Activated CD8-positive, alpha-beta memory T cell treated with anti-CD3 and anti-CD28 coated beads for 1 hour (primary cell): ENCODE results near the gene UNG.
A peak's percentile ranks its signal among the peaks of the same experiment; 100 is the strongest.
"Not testable (repeated sequence)": the region's sequence is repeated elsewhere in the genome, so short reads cannot be mapped to it uniquely, and the experiment has no call there.

Experiments used
- DNase-seq, 2 donors: peaks; one replicate each; pipeline ENCODE4 v3.0.0-alpha.2; 2020; ENCODE audit warnings: low read depth in 1 of 2; ENCODE audit errors: extremely low read depth in 1 of 2

Gene UNG

DNA sequence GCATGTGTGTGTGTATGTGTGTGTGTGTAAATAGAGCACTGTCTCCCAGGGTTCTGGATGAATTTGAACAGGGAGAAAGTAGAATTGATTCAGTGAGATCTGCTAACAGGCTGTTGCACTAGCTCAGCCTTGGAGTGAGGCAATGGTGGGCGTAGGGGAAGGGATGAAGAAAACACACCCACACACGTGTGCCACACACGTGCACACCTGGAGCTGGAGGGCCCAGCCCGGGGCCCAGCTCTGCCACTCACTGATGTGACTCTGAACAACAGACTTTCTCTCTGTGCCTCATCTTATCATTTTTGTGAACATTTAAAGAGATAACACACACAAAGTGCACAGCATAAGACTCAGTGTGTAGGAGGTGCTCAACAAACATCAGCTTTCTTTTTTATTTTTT is 23.2 kb downstream of the UNG start:
- no peak for DNase-seq

DNA sequence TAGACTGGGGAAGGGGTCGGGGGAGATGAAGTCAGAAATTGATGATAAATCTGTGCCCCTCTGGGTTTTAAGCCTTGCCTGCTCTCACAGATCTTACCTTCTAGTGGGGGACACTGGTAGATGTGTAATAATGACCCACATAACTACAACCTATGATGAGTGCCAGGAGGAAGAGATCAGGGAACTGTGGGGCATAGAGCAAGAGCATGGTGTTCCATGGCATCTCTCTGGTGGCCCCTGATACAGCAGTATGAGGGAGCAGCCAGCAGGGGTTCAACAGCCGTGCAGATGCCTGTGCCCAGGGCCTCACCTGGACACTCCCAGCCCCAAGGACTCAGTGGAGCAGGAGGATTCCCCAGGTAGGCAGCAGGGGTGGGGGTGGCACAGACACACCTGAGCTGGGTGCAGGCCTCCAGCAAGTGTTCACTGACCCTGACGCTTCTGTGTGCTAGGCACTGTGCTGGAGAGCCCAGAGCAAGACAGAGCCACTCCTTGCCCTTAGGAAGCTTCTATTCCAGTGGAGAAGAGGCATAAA is 24.0 kb downstream of the UNG start:
- DNase-seq: no peak

DNA sequence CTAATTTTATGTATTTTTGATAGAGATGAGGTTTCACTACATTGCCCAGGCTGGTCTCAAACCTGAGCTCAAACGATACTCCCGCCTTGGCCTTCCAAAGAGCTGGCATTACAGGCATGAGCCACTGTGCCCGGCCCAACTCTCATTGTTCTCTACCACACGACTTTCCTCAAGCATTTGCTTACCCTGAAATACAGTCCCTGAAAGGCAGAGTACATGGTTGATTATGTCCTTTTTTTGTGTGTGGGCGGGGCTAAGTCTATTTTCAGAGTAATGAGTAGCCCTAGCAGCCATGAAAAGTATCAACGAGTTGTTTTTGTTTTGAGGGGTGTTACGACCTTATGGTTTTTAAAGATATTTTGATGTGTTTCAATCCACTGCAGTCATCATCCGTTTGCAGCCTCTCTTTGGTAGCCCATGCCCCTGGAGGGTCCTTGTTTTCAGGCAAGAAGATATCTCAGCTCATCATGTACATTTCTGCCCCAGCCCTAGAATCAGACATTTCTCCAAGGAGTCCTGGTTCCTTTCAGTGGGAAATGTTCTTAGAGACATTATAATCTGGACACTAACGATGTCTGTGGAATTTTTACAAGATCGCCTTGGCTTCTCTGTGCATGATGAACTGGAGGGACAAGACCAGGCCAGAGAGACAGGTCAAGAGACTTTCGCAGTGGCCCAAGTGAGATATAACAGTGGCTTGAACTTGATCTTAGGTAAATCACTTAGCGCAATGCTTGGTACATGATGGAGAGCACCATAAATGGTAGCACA is 27.7 kb downstream of the UNG start:
- no peak for DNase-seq

DNA sequence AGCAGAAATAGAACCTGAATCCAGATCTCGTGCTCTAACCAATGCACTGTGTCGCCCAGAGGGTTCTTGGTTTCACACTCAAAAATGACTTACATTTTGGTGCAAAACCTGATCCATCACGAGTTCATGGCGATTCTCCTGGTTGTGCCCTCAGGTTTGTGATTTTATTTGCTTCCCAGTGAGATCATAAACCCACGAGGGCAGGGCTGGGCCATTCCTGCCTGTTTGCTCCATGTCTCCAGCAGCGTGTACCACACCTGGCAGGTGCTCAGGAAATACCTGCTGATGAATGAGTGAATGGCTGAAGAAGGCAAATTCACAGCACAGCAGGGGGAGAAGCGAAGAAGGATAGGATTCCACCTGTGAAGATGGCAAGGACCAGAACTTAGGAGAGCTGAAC is 28.4 kb downstream of the UNG start:
- no peak for DNase-seq

DNA sequence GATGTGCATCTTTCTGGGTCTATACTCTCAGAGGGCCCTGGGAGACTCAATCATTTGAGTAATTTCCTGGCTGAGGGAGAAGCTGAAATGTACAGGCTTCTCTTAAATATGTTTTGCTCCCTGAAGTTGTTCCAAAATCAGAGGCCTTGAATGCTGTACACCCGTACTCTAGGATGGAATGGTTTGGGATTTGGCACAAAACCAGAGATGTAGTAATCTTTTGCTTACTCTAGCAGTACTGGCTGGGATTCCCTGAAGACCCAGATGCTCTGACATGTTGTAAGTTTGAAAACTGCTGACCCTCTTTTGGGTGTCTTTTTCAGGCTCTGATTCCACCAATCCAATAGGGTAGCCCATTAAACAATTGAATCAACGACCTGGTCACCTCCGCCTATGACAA is 29.4 kb downstream of the UNG start:
- no peak for DNase-seq

DNA sequence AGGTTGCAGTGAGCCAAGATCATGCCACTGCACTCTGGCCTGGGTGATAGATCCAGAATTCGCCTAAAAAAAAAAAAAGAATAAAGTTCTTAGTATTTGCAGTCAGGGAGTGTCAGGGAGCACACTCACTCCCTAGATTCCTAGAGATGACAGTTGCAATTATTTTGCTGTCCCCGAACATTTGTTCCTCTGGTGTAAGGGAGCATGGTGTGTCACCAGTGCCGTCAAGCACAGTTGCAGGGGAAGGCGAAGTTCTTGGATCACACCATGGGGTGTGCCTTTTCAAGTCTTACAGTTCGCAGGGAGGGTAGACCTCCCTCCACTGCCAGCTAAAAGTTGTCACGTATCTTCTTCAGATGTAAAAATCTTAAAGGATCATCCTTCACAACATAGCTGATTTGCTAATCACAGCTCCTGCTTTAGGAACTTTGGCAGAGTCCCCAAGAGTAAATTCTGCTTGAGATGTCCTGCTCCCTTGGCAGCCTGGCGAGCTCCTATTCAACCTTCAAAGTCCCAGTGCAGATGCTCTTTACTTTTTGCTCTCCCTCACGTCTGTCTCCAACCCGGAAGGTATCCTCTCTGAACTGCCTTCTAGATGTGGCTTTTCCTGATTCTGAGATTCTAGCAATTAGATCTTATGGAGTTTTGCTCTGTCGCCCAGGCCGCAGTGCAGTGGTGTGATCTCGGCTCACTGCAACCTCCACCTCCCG is 30.3 kb downstream of the UNG start:
- no peak for DNase-seq

DNA sequence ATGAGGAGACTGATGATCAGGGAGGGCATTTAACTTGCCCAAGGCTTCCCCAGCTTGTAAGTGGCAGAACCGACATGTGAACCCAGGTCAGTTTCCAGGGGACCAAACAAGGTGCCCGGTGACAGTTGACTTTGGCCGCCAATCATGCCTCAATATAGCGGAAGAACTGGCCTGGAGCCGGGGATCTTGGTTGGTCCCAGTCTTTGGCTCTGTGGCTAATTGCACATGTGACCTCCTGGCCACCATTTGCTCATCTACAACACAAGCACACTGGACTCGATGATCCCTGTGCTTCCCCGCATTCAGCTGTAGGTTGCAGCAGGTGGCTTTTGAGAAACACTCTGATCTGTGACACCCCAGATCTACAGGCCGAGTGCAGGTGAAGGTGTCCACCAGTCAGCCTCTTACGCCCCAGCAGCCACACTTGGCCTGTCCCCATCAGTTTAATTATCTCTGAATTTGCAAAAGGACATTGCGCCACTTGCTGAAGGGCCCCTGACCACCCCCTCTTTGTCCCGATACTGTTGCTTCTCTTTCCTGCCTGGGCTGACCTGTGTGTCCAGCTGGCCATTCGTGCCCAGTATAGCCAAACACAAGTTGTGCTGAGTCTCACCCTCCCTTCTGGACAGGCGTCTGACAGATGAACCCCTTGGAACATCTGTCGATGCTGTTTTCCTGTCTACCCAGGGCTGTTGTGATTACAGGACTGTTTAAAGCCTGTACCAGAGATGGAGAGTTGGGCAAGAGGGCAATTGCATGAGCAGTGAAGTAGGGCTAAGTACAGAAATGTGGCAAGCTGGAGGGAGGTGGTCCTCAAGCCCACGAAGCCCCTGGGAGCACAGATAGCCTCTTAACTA is 33.1 kb downstream of the UNG start:
- no peak for DNase-seq

DNA sequence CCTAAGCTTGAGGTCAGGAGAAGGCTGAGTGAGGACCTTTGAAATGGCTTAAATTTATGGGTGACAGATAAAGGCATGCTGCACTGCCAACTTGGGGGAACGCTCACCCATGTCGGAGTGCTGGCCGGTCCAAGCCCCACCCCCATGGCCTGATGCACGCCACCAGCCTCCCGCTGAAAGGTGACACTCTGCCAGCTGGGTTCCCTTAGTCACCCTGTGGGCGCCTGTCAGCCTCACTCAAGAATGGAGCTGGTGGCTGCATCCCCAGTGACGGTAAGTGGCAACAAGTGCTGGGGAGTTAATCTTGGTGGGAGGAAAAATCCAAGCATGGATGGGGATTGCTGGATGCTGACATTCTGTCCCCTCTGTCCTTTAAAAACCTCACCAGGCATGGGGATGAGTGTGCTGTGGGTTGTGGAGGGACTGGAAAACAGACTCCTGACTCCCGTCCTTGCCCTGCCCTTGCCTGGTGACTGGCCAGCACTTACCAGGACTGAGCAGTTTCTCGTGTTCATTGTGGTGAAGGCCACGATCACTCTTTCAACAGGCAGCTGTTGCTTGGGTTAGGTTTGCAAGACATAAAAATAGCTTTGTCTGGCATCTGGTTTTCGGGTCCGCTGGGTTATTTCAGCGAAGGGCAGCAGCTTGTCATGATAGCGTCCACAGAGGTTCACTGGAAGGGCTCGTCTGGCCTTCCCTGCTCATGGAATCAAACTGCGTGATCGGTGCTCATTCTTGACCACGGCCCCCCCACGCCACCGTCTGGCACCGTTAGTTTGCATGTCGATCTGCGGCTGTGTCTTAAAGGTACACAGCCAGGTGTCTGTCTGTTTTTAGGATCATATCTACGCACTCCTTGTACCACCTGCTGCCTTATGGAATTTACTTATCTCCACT is 34.0 kb downstream of the UNG start:
- no peak for DNase-seq

DNA sequence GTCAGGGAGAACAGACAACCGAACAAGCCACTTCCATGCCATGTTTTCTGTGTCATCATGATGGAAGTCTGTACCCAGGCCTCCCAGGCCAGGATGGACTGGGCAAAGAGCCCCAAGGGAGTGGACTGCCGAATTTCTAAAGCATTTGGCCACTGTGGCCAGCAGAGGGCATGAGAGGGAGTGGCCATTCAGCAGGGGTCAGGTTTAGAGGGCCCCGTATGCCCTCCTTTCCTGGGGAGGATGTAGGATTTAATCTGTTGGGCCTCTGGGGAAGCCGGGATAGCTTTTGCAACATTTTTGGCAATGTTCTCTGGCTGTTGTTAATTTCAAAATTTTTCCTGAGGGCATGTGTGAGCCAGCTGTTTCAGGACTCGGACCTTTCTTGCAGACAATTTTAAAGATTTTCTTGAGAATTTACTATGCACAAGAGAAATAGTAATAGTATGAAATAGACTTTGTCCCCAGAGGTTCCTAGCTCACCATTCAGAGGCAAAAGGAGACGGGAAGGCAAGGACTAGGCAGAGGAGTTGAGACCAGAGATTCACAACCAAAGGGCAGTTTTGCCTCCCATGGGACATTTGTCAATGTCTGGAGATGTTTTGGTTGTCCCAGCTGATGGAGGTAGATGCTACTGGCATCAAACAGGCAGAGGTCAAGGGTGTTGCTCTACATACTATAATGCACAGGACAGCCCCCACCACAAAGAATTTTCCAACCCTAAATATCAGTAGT is 37.0 kb downstream of the UNG start:
- no peak for DNase-seq

DNA sequence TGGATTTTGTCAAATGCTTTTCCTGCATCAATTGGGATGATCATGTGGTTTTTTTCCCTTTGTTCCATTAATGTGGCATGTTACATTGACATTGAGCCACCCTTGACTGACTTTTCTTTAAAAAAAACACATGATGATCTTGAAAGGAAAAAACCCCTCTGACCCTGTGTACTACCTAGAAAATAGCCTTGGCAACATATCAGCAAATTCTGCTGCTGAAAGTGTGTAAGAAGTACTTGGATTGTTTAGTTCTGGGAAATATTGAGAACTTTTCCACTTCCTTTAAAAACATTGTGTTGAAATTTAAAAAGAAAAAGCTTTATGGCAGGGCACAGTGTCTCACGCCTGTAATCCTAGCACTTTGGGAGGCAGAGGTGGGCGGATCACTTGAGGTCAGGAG is 39.7 kb downstream of the UNG start:
- DNase-seq: no peak

DNA sequence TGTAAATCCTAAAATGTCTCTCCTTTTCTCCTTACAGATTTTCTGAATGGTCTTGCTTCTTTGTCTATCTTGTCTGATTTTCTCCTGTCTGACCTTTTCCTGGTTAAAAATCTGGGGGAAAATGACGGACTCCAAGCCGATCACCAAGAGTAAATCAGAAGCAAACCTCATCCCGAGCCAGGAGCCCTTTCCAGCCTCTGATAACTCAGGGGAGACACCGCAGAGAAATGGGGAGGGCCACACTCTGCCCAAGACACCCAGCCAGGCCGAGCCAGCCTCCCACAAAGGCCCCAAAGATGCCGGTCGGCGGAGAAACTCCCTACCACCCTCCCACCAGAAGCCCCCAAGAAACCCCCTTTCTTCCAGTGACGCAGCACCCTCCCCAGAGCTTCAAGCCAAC is 42.0 kb downstream of the UNG start:
- no peak for DNase-seq

DNA sequence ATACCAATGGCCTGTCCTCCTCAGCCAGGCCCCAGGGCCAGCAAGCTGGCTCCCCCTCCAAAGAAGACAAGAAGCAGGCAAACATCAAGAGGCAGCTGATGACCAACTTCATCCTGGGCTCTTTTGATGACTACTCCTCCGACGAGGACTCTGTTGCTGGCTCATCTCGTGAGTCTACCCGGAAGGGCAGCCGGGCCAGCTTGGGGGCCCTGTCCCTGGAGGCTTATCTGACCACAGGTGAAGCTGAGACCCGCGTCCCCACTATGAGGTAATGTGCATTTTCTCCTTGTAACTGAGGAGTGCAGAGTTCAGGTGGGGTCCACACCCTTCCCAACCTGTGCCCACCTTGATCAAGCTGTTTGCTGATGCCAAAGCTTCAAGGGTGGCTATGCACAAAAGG is 42.4 kb downstream of the UNG start:
- no peak for DNase-seq

DNA sequence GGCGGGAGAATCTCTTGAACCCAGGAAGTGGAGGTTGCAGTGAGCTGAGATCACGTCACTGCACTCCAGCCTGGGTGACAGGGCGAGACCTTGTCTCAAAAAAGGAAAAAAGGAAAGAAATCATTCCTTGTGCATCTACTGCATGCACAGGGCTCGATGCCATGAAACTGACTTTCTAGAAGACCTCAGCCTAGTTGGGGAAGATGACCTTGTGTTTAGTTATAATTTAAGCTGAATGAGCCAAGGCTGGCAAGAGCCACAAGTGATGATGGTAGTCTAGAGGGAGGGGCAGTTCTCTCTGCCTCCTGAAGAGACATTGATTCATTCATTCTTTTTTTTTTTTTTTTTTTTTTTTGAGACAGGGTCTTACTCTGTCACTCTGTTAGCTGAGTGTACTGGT is 43.2 kb downstream of the UNG start:
- DNase-seq: no peak

DNA sequence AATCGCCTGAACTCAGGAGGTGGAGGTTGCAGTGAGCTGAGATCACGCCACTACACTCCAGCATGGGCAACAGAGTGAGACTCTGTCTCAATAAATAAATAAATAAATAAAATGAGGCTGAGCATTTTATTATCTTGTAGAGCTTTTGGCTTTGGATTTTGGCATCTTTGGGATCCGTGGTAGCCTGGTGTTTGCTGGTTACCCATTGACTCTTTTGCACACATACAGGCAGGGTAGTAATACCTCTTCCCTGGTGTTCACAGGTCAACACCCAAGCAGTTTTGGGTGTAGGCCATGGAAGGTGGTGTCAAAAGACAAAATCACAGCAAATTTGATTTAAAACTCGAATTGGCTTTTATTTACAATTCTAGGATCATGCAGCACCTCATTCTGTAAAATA is 46.8 kb downstream of the UNG start:
- DNase-seq: no peak

DNA sequence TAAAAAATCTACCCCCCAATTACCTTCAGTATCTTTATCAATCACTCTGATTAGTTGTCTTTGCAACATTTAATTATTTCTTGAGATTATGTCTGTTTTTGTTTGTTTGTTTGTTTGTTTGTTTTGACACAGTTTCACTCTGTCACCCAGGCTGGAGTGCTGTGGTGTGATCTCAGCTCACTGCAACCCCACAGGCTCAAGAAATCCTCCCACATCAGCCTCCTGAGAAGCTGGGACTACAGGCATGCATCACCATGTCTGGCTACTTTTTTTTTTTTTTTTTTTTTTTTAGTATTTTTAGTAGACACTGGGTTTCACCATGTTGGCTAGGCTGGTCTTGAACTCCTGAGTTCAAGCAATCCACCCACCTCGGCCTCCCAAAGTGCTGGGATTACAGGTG is 49.7 kb downstream of the UNG start:
- not testable (repeated sequence) for DNase-seq

DNA sequence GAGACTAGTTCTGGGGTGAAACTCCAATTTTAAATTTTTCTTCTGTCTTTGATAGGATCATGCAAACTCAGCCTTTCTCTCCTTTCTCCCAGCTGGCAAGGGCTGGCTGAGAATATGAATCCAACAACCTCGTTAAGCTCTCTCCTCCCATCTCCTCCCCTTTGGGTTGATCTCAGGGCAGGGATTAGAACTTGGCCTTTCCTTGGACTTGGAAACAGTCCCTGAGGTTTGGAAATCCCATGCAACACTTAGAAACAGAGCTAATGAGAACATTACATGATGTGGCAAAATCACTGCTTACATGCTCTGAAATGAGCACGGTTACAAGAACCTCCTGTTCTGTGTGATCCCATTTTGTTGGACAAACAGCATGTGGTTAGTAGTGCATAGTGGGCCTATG is 50.6 kb downstream of the UNG start:
- DNase-seq: no peak

DNA sequence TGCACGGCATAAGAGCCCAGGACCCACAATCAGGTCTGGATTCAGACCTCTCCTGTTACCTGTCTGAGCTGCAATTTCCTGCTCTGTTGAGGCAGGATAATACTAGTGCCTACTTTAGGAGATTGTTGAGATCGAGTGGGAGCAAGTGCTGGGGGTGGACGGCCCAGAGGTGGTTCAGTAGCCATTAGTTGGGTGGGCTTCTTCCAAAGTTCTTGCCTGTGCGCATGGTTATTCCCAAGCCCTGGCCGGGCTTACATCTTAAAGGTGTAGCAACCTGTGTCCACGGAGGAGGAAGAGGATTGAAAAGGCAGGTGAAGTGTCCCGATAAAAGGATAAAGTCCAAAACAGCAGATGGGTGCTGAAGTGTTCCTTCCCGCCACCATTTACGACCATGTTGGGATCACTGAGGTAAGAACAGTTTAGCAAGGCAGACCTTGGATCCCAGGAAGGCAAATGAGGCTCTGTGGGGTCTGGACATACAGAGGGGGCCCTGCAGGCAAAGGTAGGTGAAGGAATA is 52.8 kb downstream of the UNG start:
- no peak for DNase-seq

DNA sequence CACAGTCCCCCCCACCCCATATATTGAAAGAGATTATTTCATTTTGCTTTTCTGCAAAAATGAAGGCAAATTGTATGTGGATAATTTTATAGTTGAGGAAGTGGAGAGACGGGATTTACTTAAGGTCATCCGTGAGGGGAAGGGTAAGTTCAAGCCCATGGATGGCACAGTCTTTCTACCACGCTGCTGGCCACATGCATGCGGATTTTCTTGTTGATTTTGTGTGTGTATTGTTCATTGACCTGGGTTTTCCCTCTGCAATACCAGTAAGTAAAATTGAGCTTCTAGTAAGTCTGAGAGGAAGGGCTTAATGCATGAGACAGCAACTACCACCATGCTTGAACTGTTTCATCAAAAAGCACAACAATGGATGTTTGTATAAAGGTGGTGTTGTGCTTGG is 54.1 kb downstream of the UNG start:
- no peak for DNase-seq

DNA sequence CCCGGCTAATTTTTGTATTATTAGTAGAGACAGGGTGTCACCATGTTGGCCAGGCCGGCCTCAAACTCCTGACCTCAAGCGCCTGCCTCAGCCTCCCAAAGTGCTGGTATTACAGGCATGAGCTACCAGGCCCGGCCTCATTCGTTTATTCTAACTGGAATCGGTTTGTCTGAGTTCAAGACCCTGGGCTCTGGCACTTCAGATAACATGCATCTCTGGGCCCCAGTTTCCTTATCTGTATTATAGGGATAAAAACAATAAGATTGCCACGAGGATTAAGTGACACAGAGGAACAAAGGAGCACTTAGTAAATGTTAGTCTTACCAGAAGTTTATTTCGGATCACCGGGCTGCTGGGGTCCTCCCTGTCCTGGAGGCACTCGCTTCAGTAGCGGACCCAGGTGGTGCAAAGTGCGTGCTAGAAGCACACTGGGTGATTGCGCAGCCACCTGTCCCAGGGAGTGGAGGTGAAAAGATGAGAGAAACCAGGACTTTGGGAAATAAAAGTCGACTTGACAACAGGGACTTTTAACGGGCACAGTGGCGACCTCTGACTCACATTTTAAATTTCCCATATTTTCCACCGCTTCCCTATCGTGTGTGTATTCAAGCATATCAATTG is 56.5 kb downstream of the UNG start:
- peak in 1 of 2 donors; percentile 5 for DNase-seq
